HG03521 (cell line): ENCODE data around the gene CCNC.

ENCODE experiments used
- ATAC-seq: cut with Tn5 transposase; IDR thresholded peaks from one replicate; pipeline ENCODE4 v1.9.1; 2021; ENCODE audit warnings: mild to moderate bottlenecking, moderate library complexity; ENCODE audit not compliant: unreplicated experiment

CCNC gene

GRCh38 chr6:99550046-99550748 is 18.3 kb downstream of the CCNC start:
- no peak for ATAC-seq

GRCh38 chr6:99548706-99549105 is 19.8 kb downstream of the CCNC start:
- no peak for ATAC-seq

GRCh38 chr6:99547526-99547925 is 20.9 kb downstream of the CCNC start:
- no peak for ATAC-seq

- no peak for ATAC-seq
Observed at GRCh38 chr6:99545442-99545841, 23.0 kb downstream of the CCNC start.

GRCh38 chr6:99543968-99544367 is 24.5 kb downstream of the CCNC start:
- no peak for ATAC-seq

- no peak for ATAC-seq
Observed at GRCh38 chr6:99530627-99531026, 37.8 kb downstream of the CCNC start.

GRCh38 chr6:99522531-99522930 is 45.9 kb downstream of the CCNC start:
- no peak for ATAC-seq

- ATAC-seq = peak; percentile 19
Observed at GRCh38 chr6:99521633-99522151, 46.8 kb downstream of the CCNC start.

GRCh38 chr6:99520855-99521632 is 47.4 kb downstream of the CCNC start:
- peak; percentile 93 for ATAC-seq

GRCh38 chr6:99519446-99519845 is 49.0 kb downstream of the CCNC start:
- no peak for ATAC-seq

GRCh38 chr6:99514089-99514488 is 54.4 kb downstream of the CCNC start:
- no peak for ATAC-seq

GRCh38 chr6:99512033-99512432 is 56.4 kb downstream of the CCNC start:
- ATAC-seq = no peak

- no peak for ATAC-seq
Observed at GRCh38 chr6:99507648-99508047, 60.8 kb downstream of the CCNC start.

- no peak for ATAC-seq
Observed at GRCh38 chr6:99501762-99502161, 66.7 kb downstream of the CCNC start.

GRCh38 chr6:99498421-99498820 is 70.0 kb downstream of the CCNC start:
- no peak for ATAC-seq

- ATAC-seq = no peak
Observed at GRCh38 chr6:99495466-99495865, 73.0 kb downstream of the CCNC start.
